B cell (primary cell): ENCODE measurements around the gene CDYL. TPM values are rescaled to one million over a fixed set of nuclear protein-coding genes. Genes with fewer than 3 reads are reported as not detected.

Experiments
- ATAC-seq: fragments of 200-7000 bp; cut with Tn5 transposase; one replicate; pipeline ENCODE4 v1.10.0; 2021; ENCODE audit warnings: low read depth, mild to moderate bottlenecking, moderate number of reproducible peaks, moderate library complexity
- CTCF ChIA-PET: fragments of 350-600 bp; sonication (Branson Sonifier 250); formaldehyde crosslinking; loops from one replicate; lab custom pipeline; 2021; ENCODE audit warnings: antibody characterized with exemption, inconsistent platforms; lab: Charles Lee
- POLR2A ChIA-PET: fragments of 350-600 bp; sonication (Branson Sonifier 250); formaldehyde crosslinking; loops from one replicate; lab custom pipeline; 2021; ENCODE audit warnings: antibody characterized with exemption; lab: Charles Lee
- DNase-seq: peaks from one replicate; pipeline ENCODE4 v3.0.0; 2013
- H2AFZ ChIP-seq: 2 replicates; pipeline ENCODE4 v1.6.1; 2012; ENCODE audit warnings: mild to moderate bottlenecking, low read depth, low read length; ENCODE audit not compliant: insufficient read depth, poor library complexity, severe bottlenecking
- H3K27ac ChIP-seq, 2 donors: 1 replicate in 1 of 2; 2 replicates in 1 of 2; pipeline ENCODE4 v1.5.1; 2012 to 2013; ENCODE audit warnings: low read length in 2 of 2, mild to moderate bottlenecking in 2 of 2, moderate library complexity in 1 of 2
- H3K27me3 ChIP-seq, 4 experiments: fragments of 200-600 bp in 1 of 4; sonication (generic) in 1 of 4; replicated peaks in 1 of 4; 1 replicate in 2 of 4; 2 replicates in 2 of 4; pipeline versions ENCODE4 v1.6.1 to v1.7.0; 2013 to 2016; ENCODE audit warnings: low read length in 3 of 4, mild to moderate bottlenecking in 2 of 4, mixed read lengths in 1 of 4, moderate library complexity in 1 of 4; ENCODE audit not compliant: insufficient read depth in 4 of 4, control insufficient read depth in 3 of 4; ENCODE audit errors: control extremely low read depth in 1 of 4
- H3K36me3 ChIP-seq, 2 experiments: replicated peaks in 1 of 2; 1 replicate in 1 of 2; 2 replicates in 1 of 2; pipeline versions ENCODE4 v1.6.1 to v1.7.1; 2013; ENCODE audit warnings: low read length in 1 of 2; ENCODE audit not compliant: insufficient read depth in 2 of 2, control insufficient read depth in 1 of 2; ENCODE audit errors: control extremely low read depth in 1 of 2, extremely low read depth in 1 of 2
- H3K4me1 ChIP-seq, 2 donors: fragments of 200-600 bp in 1 of 2; sonication (generic) in 1 of 2; 1 replicate in 1 of 2; 2 replicates in 1 of 2; pipeline versions ENCODE4 v1.5.1 to v1.6.1; 2013 to 2017; ENCODE audit warnings: low read length in 2 of 2; ENCODE audit not compliant: control insufficient read depth in 2 of 2, insufficient read depth in 2 of 2
- H3K4me2 ChIP-seq: replicated peaks from 2 replicates; pipeline ENCODE3; 2012; ENCODE audit warnings: mild to moderate bottlenecking, low read depth, low read length; ENCODE audit not compliant: poor library complexity, severe bottlenecking
- H3K4me3 ChIP-seq, 5 experiments: fragments of 200-600 bp in 1 of 5; sonication (generic) in 1 of 5; 1 replicate in 3 of 5; 2 replicates in 2 of 5; pipeline versions ENCODE4 v1.5.1 to v1.7.0; 2011 to 2016; ENCODE audit warnings: low read length in 4 of 5, mild to moderate bottlenecking in 4 of 5, low read depth in 2 of 5, control low read depth in 1 of 5, moderate library complexity in 1 of 5; ENCODE audit not compliant: insufficient read depth in 1 of 5; ENCODE audit errors: control extremely low read depth in 1 of 5, extremely low read depth in 1 of 5
- H3K79me2 ChIP-seq: fragments of 200-600 bp; sonication (generic); one replicate; pipeline ENCODE4 v1.6.0; 2016; ENCODE audit warnings: low read length; ENCODE audit not compliant: control insufficient read depth, insufficient read depth
- H3K9ac ChIP-seq: fragments of 200-600 bp; sonication (generic); 2 replicates; pipeline ENCODE4 v1.6.1; 2017; ENCODE audit warnings: mild to moderate bottlenecking, low read length, moderate library complexity
- H3K9me3 ChIP-seq, 3 donors: one replicate each; pipeline versions ENCODE4 v1.6.1 to v1.7.1; 2013; ENCODE audit warnings: low read length in 2 of 3; ENCODE audit not compliant: control insufficient read depth in 2 of 3, insufficient read depth in 1 of 3; ENCODE audit errors: control extremely low read depth in 1 of 3
- H4K20me1 ChIP-seq: 2 replicates; pipeline ENCODE4 v1.6.0; 2012; ENCODE audit warnings: mild to moderate bottlenecking, low read length; ENCODE audit not compliant: insufficient read depth, control insufficient read depth, poor library complexity, severe bottlenecking
- H3K27ac Mint-ChIP-seq: one replicate; pipeline ENCODE4 v1.8.0; 2021; ENCODE audit warnings: mixed read lengths
- H3K27me3 Mint-ChIP-seq: one replicate; pipeline ENCODE4 v1.8.0; 2021; ENCODE audit warnings: mixed read lengths
- H3K4me1 Mint-ChIP-seq: one replicate; pipeline ENCODE4 v1.8.0; 2021; ENCODE audit warnings: mixed read lengths
- H3K4me3 Mint-ChIP-seq: one replicate; pipeline ENCODE4 v1.8.0; 2021; ENCODE audit warnings: mixed read lengths
- H3K9me3 Mint-ChIP-seq: one replicate; pipeline ENCODE4 v1.8.0; 2022; ENCODE audit warnings: mixed read lengths; ENCODE audit not compliant: insufficient read depth
- EZH2 ChIP-seq: IDR thresholded peaks from 2 replicates; pipeline ENCODE4 v1.6.1; 2012; ENCODE audit warnings: borderline replicate concordance, low read depth, mild to moderate bottlenecking, moderate library complexity, low read length; ENCODE audit not compliant: insufficient read depth, poor library complexity, severe bottlenecking
- WGBS: methylation state at CpG from one replicate; pipeline ENCODE4 v1.1.5; 2013; ENCODE audit warnings: missing lambda C conversion rate; ENCODE audit not compliant: insufficient coverage; 5-methylcytosine and 5-hydroxymethylcytosine counted together
- intact Hi-C: fragments of 100-400 bp; cut with micrococcal nuclease; formaldehyde crosslinking; loops from one replicate; pipeline ENCODE4 v1.10.0; 2022
- polyA plus RNA-seq: library from polyadenylated mRNA; depleted of rRNA; stranded (reverse); fragments of >200 nt; gene quantifications from 2 replicates; pipeline ENCODE4 v1.2.3, GENCODE V29; 2012
- total RNA-seq, 2 donors: library from RNA; stranded (reverse); fragments of 120-200 nt in 1 of 2; gene quantifications; 1 replicate in 1 of 2; 2 replicates in 1 of 2; pipeline versions ENCODE4 v1.2.3 to v1.2.4, GENCODE V29; 2013 to 2022
- TF ChIP-seq, protein P1 (sequence below): fragments of 200-600 bp; IDR thresholded peaks from one replicate; pipeline ENCODE4 v1.8.0; 2022; ENCODE audit warnings: antibody characterized with exemption, mild to moderate bottlenecking

CDYL gene
- total and polyA plus RNA-seq, 2 donors (not counting 1 experiment from before 2014, with no cell fraction given): 15.6 to 63.0 TPM

DNA sequence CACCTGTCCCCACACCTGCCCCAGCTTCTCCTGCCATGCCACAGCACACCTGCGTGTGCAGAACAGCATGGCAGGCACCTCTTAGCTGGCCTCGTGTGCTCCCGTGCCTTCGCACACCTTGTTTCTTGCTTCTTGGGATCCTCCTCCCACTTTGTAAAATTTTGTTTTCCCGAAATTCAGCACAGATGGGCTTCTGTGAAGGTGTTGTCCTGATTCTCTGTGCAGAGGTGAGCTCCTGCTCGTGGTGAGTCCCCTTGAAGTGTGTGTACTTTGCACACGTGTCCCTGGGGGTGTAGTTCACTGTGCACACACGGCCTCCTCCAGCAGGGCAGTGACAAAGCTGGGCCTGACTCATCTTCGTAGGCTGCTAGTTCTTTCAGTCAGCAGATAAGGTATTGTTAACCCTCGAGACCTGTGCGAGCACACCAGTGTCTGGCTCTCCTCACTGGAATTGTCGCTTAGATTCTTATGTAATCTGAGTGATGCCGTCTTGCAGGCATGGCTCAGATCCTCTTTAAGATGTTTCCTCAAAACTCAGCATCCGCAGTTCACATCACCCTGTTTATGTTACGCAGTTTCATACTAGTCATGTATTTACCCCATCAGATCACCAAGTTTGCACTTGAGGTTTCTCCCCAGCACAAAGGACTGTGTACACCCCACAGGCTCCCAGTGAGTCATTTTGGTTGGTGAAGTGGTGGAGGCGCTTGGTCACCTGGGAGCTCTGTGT, 77.7 kb downstream of the CDYL start:
- Histone ChIP-seq H3K4me3 (no peak overlapping the region), H3K27ac (no peak overlapping the region), H3K4me1 (no peaks in the 10 kb centered on the region), H3K4me2 (no peak overlapping the region), H3K36me3 (peaks cover 0 to 3% of the 10 kb centered on the region in 2 experiments), H3K9me3 (no peaks in the 10 kb centered on the region), H3K79me2 (peaks cover 95% of the 10 kb centered on the region), H3K27me3 (no peaks in the 10 kb centered on the region), H4K20me1 (peaks cover 58% of the 10 kb centered on the region), H3K9ac (no peak overlapping the region), H2AFZ (no peak overlapping the region)
- H3K4me1 Mint-ChIP-seq: peaks cover 65% of the 10 kb centered on the region
- POLR2A ChIA-PET: no interaction called here
- intact Hi-C loops: no loop called here
- no peak overlapping the region for H3K4me3 Mint-ChIP-seq
- ATAC-seq (no peak), DNase-seq (no peak)
- CTCF ChIA-PET: interaction anchor here (0.8 kb wide), 1 partner anchor 34 kb away, joined by 3 read pairs; no protein-coding TSS in a partner anchor
- WGBS: 92% methylated on average over 11 of the region's 16 CpGs
- no peaks in the 10 kb centered on the region for H3K27me3 Mint-ChIP-seq
- no peaks in the 10 kb centered on the region for H3K9me3 Mint-ChIP-seq
- TF ChIP-seq, protein P1, sequence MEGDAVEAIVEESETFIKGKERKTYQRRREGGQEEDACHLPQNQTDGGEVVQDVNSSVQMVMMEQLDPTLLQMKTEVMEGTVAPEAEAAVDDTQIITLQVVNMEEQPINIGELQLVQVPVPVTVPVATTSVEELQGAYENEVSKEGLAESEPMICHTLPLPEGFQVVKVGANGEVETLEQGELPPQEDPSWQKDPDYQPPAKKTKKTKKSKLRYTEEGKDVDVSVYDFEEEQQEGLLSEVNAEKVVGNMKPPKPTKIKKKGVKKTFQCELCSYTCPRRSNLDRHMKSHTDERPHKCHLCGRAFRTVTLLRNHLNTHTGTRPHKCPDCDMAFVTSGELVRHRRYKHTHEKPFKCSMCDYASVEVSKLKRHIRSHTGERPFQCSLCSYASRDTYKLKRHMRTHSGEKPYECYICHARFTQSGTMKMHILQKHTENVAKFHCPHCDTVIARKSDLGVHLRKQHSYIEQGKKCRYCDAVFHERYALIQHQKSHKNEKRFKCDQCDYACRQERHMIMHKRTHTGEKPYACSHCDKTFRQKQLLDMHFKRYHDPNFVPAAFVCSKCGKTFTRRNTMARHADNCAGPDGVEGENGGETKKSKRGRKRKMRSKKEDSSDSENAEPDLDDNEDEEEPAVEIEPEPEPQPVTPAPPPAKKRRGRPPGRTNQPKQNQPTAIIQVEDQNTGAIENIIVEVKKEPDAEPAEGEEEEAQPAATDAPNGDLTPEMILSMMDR: no peak
- no peak for TF ChIP-seq EZH2
- H3K27ac Mint-ChIP-seq: no peak overlapping the region

DNA sequence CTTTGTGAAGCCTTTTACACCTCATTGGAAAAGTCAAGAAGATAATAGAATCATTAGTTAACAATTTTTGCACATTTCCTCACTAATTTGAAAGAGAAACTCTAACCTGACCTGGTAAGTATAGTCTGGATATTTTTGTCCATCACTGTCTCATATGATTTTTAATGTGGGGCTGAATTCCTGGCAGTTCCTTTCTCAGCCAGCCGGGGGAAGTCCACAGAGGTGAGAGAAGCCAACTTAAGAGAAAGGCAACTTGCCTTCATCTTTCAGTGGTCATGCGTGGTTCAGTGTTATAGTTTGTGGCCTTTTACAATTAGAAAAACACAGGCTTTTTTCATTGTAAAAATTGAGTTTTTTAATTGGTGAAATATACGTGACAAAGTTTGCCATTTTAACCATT, 80.6 kb downstream of the CDYL start:
- ATAC-seq (no peak), DNase-seq (no peak)
- ChIA-PET CTCF (no interaction called here), POLR2A (no interaction called here)
- no peak overlapping the region for H3K9ac ChIP-seq
- Mint-ChIP-seq H3K9me3 (no peaks in the 10 kb centered on the region), H3K4me3 (no peak overlapping the region), H3K27ac (no peak overlapping the region), H3K27me3 (no peaks in the 10 kb centered on the region), H3K4me1 (peaks cover 73% of the 10 kb centered on the region)
- WGBS: no CpG with 5 or more reads among the region's 3 CpGs
- no peaks in the 10 kb centered on the region for H3K4me1 ChIP-seq
- H3K4me2 ChIP-seq: no peak overlapping the region
- peaks cover 92% of the 10 kb centered on the region for H3K79me2 ChIP-seq
- H3K9me3 ChIP-seq: no peaks in the 10 kb centered on the region
- no peaks in the 10 kb centered on the region for H3K27me3 ChIP-seq
- TF ChIP-seq, protein P1: no peak
- no peak for TF ChIP-seq EZH2
- H3K4me3 ChIP-seq: no peak overlapping the region
- H3K36me3 ChIP-seq: peaks cover 1 to 3% of the 10 kb centered on the region in 2 experiments
- H4K20me1 ChIP-seq: peaks cover 65% of the 10 kb centered on the region
- intact Hi-C loops: no loop called here
- H2AFZ ChIP-seq: no peak overlapping the region
- no peak overlapping the region for H3K27ac ChIP-seq
